Measurements from ENCODE around the gene MAT1A. TPM values are rescaled to one million over a fixed set of nuclear protein-coding genes. Genes with fewer than 3 reads are reported as not detected.
A peak's percentile ranks its signal among the peaks of the same experiment; 100 is the strongest.

MAT1A gene
- total and polyA plus RNA-seq, 4 donors = 179 to 759 (median 494) TPM

DNA sequence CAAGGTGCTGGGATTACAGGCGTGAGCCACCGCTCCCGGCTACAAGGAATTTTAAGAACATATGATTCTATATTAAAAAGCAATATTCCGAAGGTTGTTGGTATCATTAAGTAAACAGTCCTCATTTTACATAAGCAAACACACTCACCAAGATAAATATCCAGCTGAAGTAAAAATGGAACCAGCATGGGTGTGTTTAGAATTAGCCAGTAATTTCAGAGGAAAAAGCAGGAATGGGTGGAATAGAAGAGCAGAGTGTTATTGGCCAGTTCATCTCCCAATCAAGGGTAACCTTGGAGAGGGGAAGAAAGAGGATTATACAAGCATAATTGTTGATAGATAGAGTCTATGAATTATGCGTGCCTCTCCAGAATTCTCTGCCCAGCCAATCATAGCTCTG is 31.7 kb upstream of the MAT1A start:
- Histone ChIP-seq H3K4me1 (ENCODE audit: control insufficient read depth in 4 of 4, insufficient read depth in 4 of 4, low read length in 3 of 4) (peaks cover 4 to 50% (median 40%) of the 10 kb centered on the region in 4 donors), H3K27me3 (ENCODE audit: control insufficient read depth in 4 of 4, insufficient read depth in 4 of 4, low read length in 3 of 4) (no peaks in the 10 kb centered on the region), H3K9ac (ENCODE audit: low read depth in 1 of 2, low read length in 2 of 2) (no peak overlapping the region), H3K9me3 (ENCODE audit: control insufficient read depth in 4 of 4, low read length in 3 of 4) (no peaks in the 10 kb centered on the region), H3K4me3 (ENCODE audit: low read depth in 1 of 3, low read length in 3 of 3) (no peak overlapping the region), H3K36me3 (ENCODE audit: control insufficient read depth in 4 of 4, insufficient read depth in 3 of 4, low read depth in 1 of 4, low read length in 3 of 4) (no peaks in the 10 kb centered on the region), H3K27ac (ENCODE audit: low read depth in 1 of 2, low read length in 2 of 2) (peak overlapping the region; percentile 71 to 77)
- DNase-seq (ENCODE audit: low spot score) = no peak
- WGBS = 36% methylated on average over 5 of the region's 5 CpGs
- TF ChIP-seq YY1 (IDR thresholded peaks at IDR 0.05) (peak; percentile 35), RXRA (IDR thresholded peaks at IDR 0.05) (peak in 1 of 2 donors; percentile 9)
- TF ChIP-seq, protein P1, sequence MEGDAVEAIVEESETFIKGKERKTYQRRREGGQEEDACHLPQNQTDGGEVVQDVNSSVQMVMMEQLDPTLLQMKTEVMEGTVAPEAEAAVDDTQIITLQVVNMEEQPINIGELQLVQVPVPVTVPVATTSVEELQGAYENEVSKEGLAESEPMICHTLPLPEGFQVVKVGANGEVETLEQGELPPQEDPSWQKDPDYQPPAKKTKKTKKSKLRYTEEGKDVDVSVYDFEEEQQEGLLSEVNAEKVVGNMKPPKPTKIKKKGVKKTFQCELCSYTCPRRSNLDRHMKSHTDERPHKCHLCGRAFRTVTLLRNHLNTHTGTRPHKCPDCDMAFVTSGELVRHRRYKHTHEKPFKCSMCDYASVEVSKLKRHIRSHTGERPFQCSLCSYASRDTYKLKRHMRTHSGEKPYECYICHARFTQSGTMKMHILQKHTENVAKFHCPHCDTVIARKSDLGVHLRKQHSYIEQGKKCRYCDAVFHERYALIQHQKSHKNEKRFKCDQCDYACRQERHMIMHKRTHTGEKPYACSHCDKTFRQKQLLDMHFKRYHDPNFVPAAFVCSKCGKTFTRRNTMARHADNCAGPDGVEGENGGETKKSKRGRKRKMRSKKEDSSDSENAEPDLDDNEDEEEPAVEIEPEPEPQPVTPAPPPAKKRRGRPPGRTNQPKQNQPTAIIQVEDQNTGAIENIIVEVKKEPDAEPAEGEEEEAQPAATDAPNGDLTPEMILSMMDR (IDR thresholded peaks at IDR 0.05; ENCODE audit: low read depth, low read length, missing input control) = no peak

DNA sequence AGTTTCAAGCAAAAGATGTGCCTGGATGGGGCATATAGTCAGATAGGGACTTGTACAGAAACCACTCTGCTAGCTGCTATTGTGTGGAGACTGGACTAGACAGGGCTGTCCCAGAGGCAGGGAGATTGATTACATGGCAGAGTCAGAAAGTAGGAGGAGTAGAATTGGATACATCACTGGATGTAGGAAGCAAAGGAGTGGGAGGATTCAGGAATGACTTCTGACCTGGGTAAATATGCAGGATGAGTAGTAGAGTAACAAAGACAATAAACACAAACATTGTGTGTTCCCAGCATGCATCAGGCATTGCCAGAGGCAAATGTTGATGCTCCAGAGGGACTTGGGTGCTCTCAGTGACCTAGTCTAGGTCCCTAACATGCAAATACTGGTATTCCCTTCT is 30.9 kb upstream of the MAT1A start:
- no peak for DNase-seq (ENCODE audit: low spot score)
- Histone ChIP-seq H3K9me3 (ENCODE audit: control insufficient read depth in 4 of 4, low read length in 3 of 4) (peaks cover 0 to 2% (median 0%) of the 10 kb centered on the region in 4 donors), H3K4me1 (ENCODE audit: control insufficient read depth in 4 of 4, insufficient read depth in 4 of 4, low read length in 3 of 4) (peaks cover 4 to 45% (median 34%) of the 10 kb centered on the region in 4 donors), H3K9ac (ENCODE audit: low read depth in 1 of 2, low read length in 2 of 2) (peak overlapping the region; percentile 10 to 44), H3K27me3 (ENCODE audit: control insufficient read depth in 4 of 4, insufficient read depth in 4 of 4, low read length in 3 of 4) (no peaks in the 10 kb centered on the region), H3K27ac (ENCODE audit: low read depth in 1 of 2, low read length in 2 of 2) (peak overlapping the region; percentile 77 to 94), H3K36me3 (ENCODE audit: control insufficient read depth in 4 of 4, insufficient read depth in 3 of 4, low read depth in 1 of 4, low read length in 3 of 4) (no peaks in the 10 kb centered on the region), H3K4me3 (ENCODE audit: low read depth in 1 of 3, low read length in 3 of 3) (no peak overlapping the region)
- TF ChIP-seq FOXA2 (IDR thresholded peaks at IDR 0.05) (peak; percentile 97), YY1 (IDR thresholded peaks at IDR 0.05) (peak; percentile 59), TAF1 (conservative IDR thresholded peaks at IDR 0.05) (peak; percentile 87), RXRA (IDR thresholded peaks at IDR 0.05) (peak; percentile 47 to 87), GABPA (IDR thresholded peaks at IDR 0.05 in 1 of 2, conservative IDR thresholded peaks at IDR 0.05 in 1 of 2) (no peak), NR2F2 (IDR thresholded peaks at IDR 0.05) (no peak), SP1 (IDR thresholded peaks at IDR 0.05) (peak; percentile 89), HNF4A (conservative IDR thresholded peaks at IDR 0.05) (peak; percentile 58 to 78), RAD21 (IDR thresholded peaks at IDR 0.05) (peak; percentile 30 to 54), EGR1 (IDR thresholded peaks at IDR 0.05; ENCODE audit: low read depth in 2 of 2) (peak; percentile 82 to 90), FOXA1 (IDR thresholded peaks at IDR 0.05) (peak; percentile 94), HNF4G (IDR thresholded peaks at IDR 0.05) (peak; percentile 54), JUND (IDR thresholded peaks at IDR 0.05) (peak in 1 of 2 donors; percentile 58)
- TF ChIP-seq, protein P2, sequence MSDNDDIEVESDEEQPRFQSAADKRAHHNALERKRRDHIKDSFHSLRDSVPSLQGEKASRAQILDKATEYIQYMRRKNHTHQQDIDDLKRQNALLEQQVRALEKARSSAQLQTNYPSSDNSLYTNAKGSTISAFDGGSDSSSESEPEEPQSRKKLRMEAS (IDR thresholded peaks at IDR 0.05) = peak; percentile 66
- TF ChIP-seq, protein P1 (IDR thresholded peaks at IDR 0.05; ENCODE audit: low read depth, low read length, missing input control) = no peak
- TF ChIP-seq, protein P3, sequence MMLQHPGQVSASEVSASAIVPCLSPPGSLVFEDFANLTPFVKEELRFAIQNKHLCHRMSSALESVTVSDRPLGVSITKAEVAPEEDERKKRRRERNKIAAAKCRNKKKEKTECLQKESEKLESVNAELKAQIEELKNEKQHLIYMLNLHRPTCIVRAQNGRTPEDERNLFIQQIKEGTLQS (IDR thresholded peaks at IDR 0.05) = peak; percentile 17
- TF ChIP-seq, protein P4, sequence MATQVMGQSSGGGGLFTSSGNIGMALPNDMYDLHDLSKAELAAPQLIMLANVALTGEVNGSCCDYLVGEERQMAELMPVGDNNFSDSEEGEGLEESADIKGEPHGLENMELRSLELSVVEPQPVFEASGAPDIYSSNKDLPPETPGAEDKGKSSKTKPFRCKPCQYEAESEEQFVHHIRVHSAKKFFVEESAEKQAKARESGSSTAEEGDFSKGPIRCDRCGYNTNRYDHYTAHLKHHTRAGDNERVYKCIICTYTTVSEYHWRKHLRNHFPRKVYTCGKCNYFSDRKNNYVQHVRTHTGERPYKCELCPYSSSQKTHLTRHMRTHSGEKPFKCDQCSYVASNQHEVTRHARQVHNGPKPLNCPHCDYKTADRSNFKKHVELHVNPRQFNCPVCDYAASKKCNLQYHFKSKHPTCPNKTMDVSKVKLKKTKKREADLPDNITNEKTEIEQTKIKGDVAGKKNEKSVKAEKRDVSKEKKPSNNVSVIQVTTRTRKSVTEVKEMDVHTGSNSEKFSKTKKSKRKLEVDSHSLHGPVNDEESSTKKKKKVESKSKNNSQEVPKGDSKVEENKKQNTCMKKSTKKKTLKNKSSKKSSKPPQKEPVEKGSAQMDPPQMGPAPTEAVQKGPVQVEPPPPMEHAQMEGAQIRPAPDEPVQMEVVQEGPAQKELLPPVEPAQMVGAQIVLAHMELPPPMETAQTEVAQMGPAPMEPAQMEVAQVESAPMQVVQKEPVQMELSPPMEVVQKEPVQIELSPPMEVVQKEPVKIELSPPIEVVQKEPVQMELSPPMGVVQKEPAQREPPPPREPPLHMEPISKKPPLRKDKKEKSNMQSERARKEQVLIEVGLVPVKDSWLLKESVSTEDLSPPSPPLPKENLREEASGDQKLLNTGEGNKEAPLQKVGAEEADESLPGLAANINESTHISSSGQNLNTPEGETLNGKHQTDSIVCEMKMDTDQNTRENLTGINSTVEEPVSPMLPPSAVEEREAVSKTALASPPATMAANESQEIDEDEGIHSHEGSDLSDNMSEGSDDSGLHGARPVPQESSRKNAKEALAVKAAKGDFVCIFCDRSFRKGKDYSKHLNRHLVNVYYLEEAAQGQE (IDR thresholded peaks at IDR 0.05) = peak; percentile 63
- TF ChIP-seq, protein P5, sequence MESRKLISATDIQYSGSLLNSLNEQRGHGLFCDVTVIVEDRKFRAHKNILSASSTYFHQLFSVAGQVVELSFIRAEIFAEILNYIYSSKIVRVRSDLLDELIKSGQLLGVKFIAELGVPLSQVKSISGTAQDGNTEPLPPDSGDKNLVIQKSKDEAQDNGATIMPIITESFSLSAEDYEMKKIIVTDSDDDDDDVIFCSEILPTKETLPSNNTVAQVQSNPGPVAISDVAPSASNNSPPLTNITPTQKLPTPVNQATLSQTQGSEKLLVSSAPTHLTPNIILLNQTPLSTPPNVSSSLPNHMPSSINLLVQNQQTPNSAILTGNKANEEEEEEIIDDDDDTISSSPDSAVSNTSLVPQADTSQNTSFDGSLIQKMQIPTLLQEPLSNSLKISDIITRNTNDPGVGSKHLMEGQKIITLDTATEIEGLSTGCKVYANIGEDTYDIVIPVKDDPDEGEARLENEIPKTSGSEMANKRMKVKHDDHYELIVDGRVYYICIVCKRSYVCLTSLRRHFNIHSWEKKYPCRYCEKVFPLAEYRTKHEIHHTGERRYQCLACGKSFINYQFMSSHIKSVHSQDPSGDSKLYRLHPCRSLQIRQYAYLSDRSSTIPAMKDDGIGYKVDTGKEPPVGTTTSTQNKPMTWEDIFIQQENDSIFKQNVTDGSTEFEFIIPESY (IDR thresholded peaks at IDR 0.05) = peak; percentile 49
